Activated T-cell treated with anti-CD3 and anti-CD28 coated beads for 48 hours (primary cell): ENCODE results near the gene ITGBL1.

Experiments used
- DNase-seq: peaks from one replicate; pipeline ENCODE4 v3.0.0-alpha.2; 2020; ENCODE audit warnings: low read depth

Gene ITGBL1

GRCh38 chr13:101452519-101453485 lies at the start of gene ITGBL1:
ITGBL1 (plus strand) TSS chr13:101452675; CDS start chr13:101452834, 159 bp downstream.
- no peak for DNase-seq

- DNase-seq, result no peak
These were observed 45.7 kb upstream of the ITGBL1 start for GRCh38 chr13:101406791-101407190.

GRCh38 chr13:101408154-101408553 lies 44.3 kb upstream of the ITGBL1 start:
- no peak for DNase-seq

- DNase-seq, result no peak
These were observed 43.4 kb upstream of the ITGBL1 start for GRCh38 chr13:101408992-101409656.

- no peak for DNase-seq
These were observed 40.4 kb upstream of the ITGBL1 start for GRCh38 chr13:101412076-101412475.

GRCh38 chr13:101415358-101416174 lies 36.9 kb upstream of the ITGBL1 start:
- DNase-seq, result no peak

- DNase-seq, result no peak
These were observed 36.1 kb upstream of the ITGBL1 start, which contains the start of gene NALCN for GRCh38 chr13:101416181-101417042. NALCN (minus strand) TSS chr13:101416508; CDS start chr13:101399126, 17,382 bp downstream.

GRCh38 chr13:101417043-101417406 lies 35.5 kb upstream of the ITGBL1 start:
- no peak for DNase-seq

- DNase-seq, result no peak
These were observed 35.0 kb upstream of the ITGBL1 start for GRCh38 chr13:101417501-101417900.

- DNase-seq, result no peak
These were observed 28.6 kb upstream of the ITGBL1 start for GRCh38 chr13:101423872-101424271.

- no peak for DNase-seq
These were observed 27.9 kb upstream of the ITGBL1 start for GRCh38 chr13:101424381-101425155.

- no peak for DNase-seq
These were observed 27.4 kb upstream of the ITGBL1 start for GRCh38 chr13:101425156-101425471.

GRCh38 chr13:101425623-101426022 lies 26.9 kb upstream of the ITGBL1 start:
- no peak for DNase-seq

- DNase-seq, result no peak
These were observed 22.7 kb upstream of the ITGBL1 start for GRCh38 chr13:101429733-101430132.

GRCh38 chr13:101433895-101434294 lies 18.6 kb upstream of the ITGBL1 start:
- no peak for DNase-seq

GRCh38 chr13:101434486-101434885 lies 18.0 kb upstream of the ITGBL1 start:
- no peak for DNase-seq

GRCh38 chr13:101447852-101448251 lies 4.6 kb upstream of the ITGBL1 start:
- DNase-seq, result no peak

GRCh38 chr13:101449790-101450748 lies 2.4 kb upstream of the ITGBL1 start:
- no peak for DNase-seq

- no peak for DNase-seq
These were observed 1.7 kb upstream of the ITGBL1 start for GRCh38 chr13:101450749-101451130.
